Measurements from ENCODE around the gene HSPA1A. TPM values are rescaled to one million over a fixed set of nuclear protein-coding genes. Genes with fewer than 3 reads are reported as not detected.
"Not testable (repeated sequence)": the region's sequence is repeated elsewhere in the genome, so short reads cannot be mapped to it uniquely, and the experiment has no call there.

Gene HSPA1A
- total and polyA plus RNA-seq, 9 donors: 44.6 to 340 (median 140) TPM

DNA sequence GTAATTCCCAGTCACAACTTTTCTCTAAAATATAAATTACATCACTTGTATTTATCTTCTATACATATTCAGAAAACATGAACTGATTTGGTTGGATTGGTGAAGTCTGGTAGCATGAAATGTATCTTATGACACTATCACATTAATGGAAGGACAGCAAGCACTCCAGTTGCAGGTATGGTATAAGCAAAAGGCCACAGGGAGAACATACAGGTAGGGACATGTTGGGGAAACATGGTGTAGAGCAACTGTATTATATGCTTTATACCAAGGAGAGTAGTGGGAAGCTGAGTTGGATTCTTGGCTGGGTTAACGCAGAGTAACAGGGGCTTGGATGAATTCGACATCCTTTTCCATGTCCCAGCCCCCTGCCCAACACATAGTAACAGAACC, 18.4 kb upstream of the HSPA1A start:
- Histone ChIP-seq H3K27me3 (no peaks in the 10 kb centered on the region), H3K4me3 (no peak overlapping the region), H3K4me1 (ENCODE audit: insufficient read depth) (peaks cover 6% of the 10 kb centered on the region), H3K36me3 (no peaks in the 10 kb centered on the region), H3K27ac (no peak overlapping the region), H3K9me3 (no peaks in the 10 kb centered on the region)
- WGBS, 3 donors: 69 to 78% (median 74%) methylated on average over 2 of the region's 2 CpGs
- no peak for TF ChIP-seq EP300 (IDR thresholded peaks at IDR 0.05)
- TF ChIP-seq CTCF (IDR thresholded peaks at IDR 0.05): no peak
- TF ChIP-seq POLR2A (IDR thresholded peaks at IDR 0.05): no peak
- no peak for DNase-seq
- intact Hi-C loops (cut with DNase I): loop anchor here in 2 of 4 donors (5.0 to 10.0 kb wide), 2 partner anchors 35 to 62 kb away; partner anchors contain the start of gene CLIC1 (in 1 of the 2)

- intact Hi-C loops (cut with DNase I): loop anchor here in 2 of 4 donors (5.0 to 10.0 kb wide), 2 partner anchors 35 to 63 kb away; partner anchors contain the start of gene CLIC1 (in 1 of the 2)
- WGBS, 3 donors: 52 to 56% (median 56%) methylated on average over 5 of the region's 5 CpGs
Measured at GRCh38 chr6:31797588-31797987, 17.8 kb upstream of the HSPA1A start.

GRCh38 chr6:31799781-31800180, 15.6 kb upstream of the HSPA1A start:
- H3K36me3 ChIP-seq: no peaks in the 10 kb centered on the region
- H3K4me1 ChIP-seq (ENCODE audit: insufficient read depth): peaks cover 1% of the 10 kb centered on the region
- no peaks in the 10 kb centered on the region for H3K9me3 ChIP-seq
- no peaks in the 10 kb centered on the region for H3K27me3 ChIP-seq
- WGBS, 3 donors: 70 to 75% (median 72%) methylated on average over 12 of the region's 12 CpGs
- no peak overlapping the region for H3K4me3 ChIP-seq
- TF ChIP-seq EP300 (IDR thresholded peaks at IDR 0.05) (no peak), CTCF (IDR thresholded peaks at IDR 0.05) (no peak), POLR2A (IDR thresholded peaks at IDR 0.05) (no peak)
- no peak for DNase-seq
- intact Hi-C loops (cut with DNase I): loop anchor here in 2 of 4 donors (5.0 to 10.0 kb wide), 2 partner anchors 33 to 65 kb away; partner anchors contain the start of gene CLIC1 (in 1 of the 2)
- H3K27ac ChIP-seq: no peak overlapping the region

More at GRCh38 chr6:31797588-31797987, 17.8 kb upstream of the HSPA1A start:
- Histone ChIP-seq H3K9me3 (no peaks in the 10 kb centered on the region), H3K4me3 (no peak overlapping the region), H3K36me3 (no peaks in the 10 kb centered on the region), H3K4me1 (ENCODE audit: insufficient read depth) (peaks cover 6% of the 10 kb centered on the region), H3K27ac (no peak overlapping the region), H3K27me3 (no peaks in the 10 kb centered on the region)
- TF ChIP-seq CTCF (IDR thresholded peaks at IDR 0.05) (no peak), POLR2A (IDR thresholded peaks at IDR 0.05) (no peak), EP300 (IDR thresholded peaks at IDR 0.05) (no peak)
- no peak for DNase-seq

- H3K27me3 ChIP-seq; H3K36me3 ChIP-seq; H3K4me1 ChIP-seq (ENCODE audit: insufficient read depth); H3K27ac ChIP-seq; H3K4me3 ChIP-seq; H3K9me3 ChIP-seq; intact Hi-C loops (cut with DNase I): not testable (repeated sequence)
- DNase-seq: peak in 2 of 5 donors; percentile 2 to 11
- 90 to 94% (median 93%) methylated on average over 8 of the region's 8 CpGs for WGBS, 3 donors
Measured at GRCh38 chr6:31801031-31801927, 14.1 kb upstream of the HSPA1A start.

Data from ovary (tissue), 9 donors.